K562 (cell line): ENCODE measurements around the gene BMI1. TPM values are rescaled to one million over a fixed set of nuclear protein-coding genes. Genes with fewer than 3 reads are reported as not detected.

Source experiments
- ATAC-seq: fragments of 200-7000 bp; cut with Tn5 transposase; 3 replicates; pipeline ENCODE4 v1.9.1; 2020; ENCODE audit warnings: moderate library complexity
- BruUV-seq: library from RNA; stranded (reverse); fragments of 400-500 nt; replicated peaks from 2 replicates; lab custom pipeline; 2021; lab: Mats Ljungman, UMichigan
- CTCF ChIA-PET: fragments of 300-600 bp; formaldehyde crosslinking; extraction: SDS; loops from one replicate; lab custom pipeline; 2021; ENCODE audit warnings: low intra/inter-chr PET ratio; lab: Yijun Ruan, JAX
- POLR2A ChIA-PET: fragments of 300-600, 350-650 bp; sonication (Branson Sonifier 250); formaldehyde crosslinking; extraction: SDS; loops from one replicate; lab custom pipeline; 2021; ENCODE audit warnings: antibody characterized with exemption, inconsistent platforms; lab: Yijun Ruan, JAX
- DNase-seq, 4 experiments: peaks; one replicate each; pipeline versions ENCODE4 v3.0.0 to v3.0.0-alpha.2; 2011 to 2018; ENCODE audit warnings: low spot score in 3 of 4, mixed read lengths in 3 of 4; ENCODE audit errors: extremely low read depth in 1 of 4
- FAIRE-seq: peaks from 2 replicates; lab custom pipeline; 2011; peaks lifted over from hg19 to GRCh38; lab: Jason Lieb, UNC
- H2AFZ ChIP-seq: 2 replicates; pipeline ENCODE4 v1.6.0; 2011; ENCODE audit warnings: low read depth, low read length, control low read depth, inconsistent platforms
- H3K27ac ChIP-seq: fragments of 200-600 bp; 3 replicates; pipeline ENCODE4 v1.8.0; 2011; ENCODE audit warnings: low read depth, mild to moderate bottlenecking, control low read depth, inconsistent platforms, low read length, moderate library complexity, mixed read lengths; ENCODE audit errors: extremely low read depth
- H3K27me3 ChIP-seq, 2 experiments: fragments of 300-600 bp in 1 of 2; 2 replicates in 1 of 2; 3 replicates in 1 of 2; pipeline versions ENCODE4 v1.6.0 to v1.8.0; 2011; ENCODE audit warnings: inconsistent platforms in 2 of 2, low read length in 2 of 2, mild to moderate bottlenecking in 1 of 2, mixed read lengths in 1 of 2, moderate library complexity in 1 of 2; ENCODE audit not compliant: control insufficient read depth in 2 of 2, insufficient read depth in 2 of 2
- H3K36me3 ChIP-seq: fragments of 300-600 bp; 3 replicates; pipeline ENCODE4 v1.8.0; 2011; ENCODE audit warnings: mild to moderate bottlenecking, low read length, inconsistent platforms; ENCODE audit not compliant: control insufficient read depth, insufficient read depth
- H3K4me1 ChIP-seq, 2 experiments: fragments of 200-600 bp in 1 of 2; replicated peaks in 1 of 2; 2 replicates in 1 of 2; 3 replicates in 1 of 2; pipeline versions ENCODE4 v1.5.1 to v1.8.0; 2011; ENCODE audit warnings: inconsistent platforms in 2 of 2, low read length in 2 of 2, mild to moderate bottlenecking in 1 of 2, mixed read lengths in 1 of 2, moderate library complexity in 1 of 2; ENCODE audit not compliant: control insufficient read depth in 2 of 2, insufficient read depth in 2 of 2
- H3K4me2 ChIP-seq: 2 replicates; pipeline ENCODE4 v1.6.1; 2011; ENCODE audit warnings: low read length, control low read depth, inconsistent platforms, mixed read lengths; ENCODE audit not compliant: insufficient read depth
- H3K4me3 ChIP-seq: fragments of 200-600 bp; sonication (generic), shearing (Covaris generic); 2 replicates; pipeline ENCODE4 v1.5.1; 2016; ENCODE audit warnings: control low read depth, inconsistent platforms
- H3K79me2 ChIP-seq: fragments of 200-600 bp; 3 replicates; pipeline ENCODE4 v1.8.0; 2011; ENCODE audit warnings: low read length, inconsistent platforms; ENCODE audit not compliant: control insufficient read depth, insufficient read depth
- H3K9ac ChIP-seq, 2 experiments: 2 replicates each; pipeline versions ENCODE4 v1.6.0 to v1.6.1; 2011; ENCODE audit warnings: low read depth in 2 of 2, low read length in 2 of 2, control low read depth in 1 of 2, inconsistent platforms in 1 of 2, mild to moderate bottlenecking in 1 of 2, mixed read lengths in 1 of 2; ENCODE audit not compliant: insufficient read depth in 1 of 2
- H3K9me1 ChIP-seq: one replicate; pipeline ENCODE4 v1.6.0; 2011; ENCODE audit warnings: inconsistent platforms, mild to moderate bottlenecking, low read length, moderate library complexity; ENCODE audit not compliant: control insufficient read depth, insufficient read depth
- H3K9me3 ChIP-seq: replicated peaks from 2 replicates; pipeline ENCODE4 v1.5.1; 2011; ENCODE audit warnings: low read depth, low read length, inconsistent platforms; ENCODE audit not compliant: control insufficient read depth, insufficient read depth
- H4K20me1 ChIP-seq: replicated peaks from 2 replicates; pipeline ENCODE4 v1.6.1; 2011; ENCODE audit warnings: low read length, inconsistent platforms, mixed read lengths; ENCODE audit not compliant: control insufficient read depth, insufficient read depth
- DACH1 ChIP-seq: fragments of 450-650 bp; IDR thresholded peaks from 2 replicates; pipeline ENCODE4 v1.6.1; 2018; ENCODE audit not compliant: partially characterized antibody
- GABPB1 ChIP-seq: sonication (generic); formaldehyde crosslinking; IDR thresholded peaks from 2 replicates; pipeline ENCODE4 v1.8.0; 2022; ENCODE audit warnings: mild to moderate bottlenecking, missing genetic modification reagents
- NCOA4 ChIP-seq: fragments of 450-650 bp; IDR thresholded peaks from 2 replicates; pipeline ENCODE4 v1.6.1; 2018; ENCODE audit warnings: mild to moderate bottlenecking; ENCODE audit not compliant: partially characterized antibody
- NFATC3 ChIP-seq: fragments of 450-650 bp; IDR thresholded peaks from 2 replicates; pipeline ENCODE4 v1.6.1; 2017; ENCODE audit warnings: mild to moderate bottlenecking
- RFX1 ChIP-seq: fragments of 450-650 bp; IDR thresholded peaks from 2 replicates; pipeline ENCODE4 v1.6.1; 2016; ENCODE audit warnings: mild to moderate bottlenecking, moderate library complexity
- SETDB1 ChIP-seq: IDR thresholded peaks from one replicate; pipeline ENCODE4 v1.6.1; 2012; ENCODE audit warnings: low read length, control low read depth, inconsistent platforms
- ZBTB8A ChIP-seq: fragments of 450-650 bp; IDR thresholded peaks from 2 replicates; pipeline ENCODE4 v1.6.1; 2018; ENCODE audit warnings: mild to moderate bottlenecking, moderate library complexity; ENCODE audit not compliant: partially characterized antibody
- ZNF224 ChIP-seq: sonication (generic); formaldehyde crosslinking; IDR thresholded peaks from 2 replicates; pipeline ENCODE4 v1.8.0; 2022; ENCODE audit warnings: mild to moderate bottlenecking, missing genetic modification reagents
- ZNF41 ChIP-seq: fragments of 250-450 bp; sonication (Bioruptor Pico); conservative IDR thresholded peaks from 2 replicates; pipeline ENCODE4 v1.4.0; 2020; ENCODE audit warnings: mild to moderate bottlenecking
- ZNF695 ChIP-seq: fragments of 450-650 bp; formaldehyde crosslinking; IDR thresholded peaks from 2 replicates; pipeline ENCODE4 v1.4.0; 2020; ENCODE audit warnings: mild to moderate bottlenecking, moderate library complexity
- ZNF76 ChIP-seq: fragments of 250-450 bp; sonication (Bioruptor Pico); IDR thresholded peaks from 2 replicates; pipeline ENCODE4 v1.4.0; 2020; ENCODE audit warnings: mild to moderate bottlenecking, moderate library complexity, borderline replicate concordance
- ZNF766 ChIP-seq: fragments of 200-800 bp; sonication (Bioruptor generic); conservative IDR thresholded peaks from 2 replicates; pipeline ENCODE4 v1.6.1; 2016; ENCODE audit warnings: missing genetic modification characterization, missing compliant biosample characterization
- ZNF780A ChIP-seq: fragments of 250-450 bp; sonication (Bioruptor Pico); IDR thresholded peaks from 2 replicates; pipeline ENCODE4 v1.5.0; 2021; ENCODE audit warnings: mild to moderate bottlenecking
- ZSCAN32 ChIP-seq: fragments of 450-650 bp; formaldehyde crosslinking; IDR thresholded peaks from 2 replicates; pipeline ENCODE4 v1.4.0; 2020; ENCODE audit warnings: mild to moderate bottlenecking, moderate library complexity
- WGBS: fragments of 100-300 bp; shearing (Covaris generic); methylation state at CpG from one replicate; pipeline ENCODE4 v1.1.6; 2016; ENCODE audit warnings: low coverage, mixed read lengths; ENCODE audit not compliant: insufficient coverage; ENCODE audit errors: missing lambda C conversion rate; 5-methylcytosine and 5-hydroxymethylcytosine counted together
- in situ Hi-C: fragments of 300-500 bp; cut with MboI; formaldehyde crosslinking; loops from 4 replicates; pipeline ENCODE4 v1.15.0; 2018; ENCODE audit warnings: inconsistent platforms, mixed read lengths
- intact Hi-C: fragments of 100-400 bp; cut with micrococcal nuclease; formaldehyde crosslinking; loops from 2 replicates; pipeline ENCODE4 v1.14.2; 2022
- polyA plus RNA-seq, 8 experiments: library from polyadenylated mRNA; depleted of rRNA in 4 of 8; stranded (reverse) in 5 of 8; unstranded in 3 of 8; fragments of >200 nt; fragmentation: Nextera tagmentation in 2 of 8; fragmentation: Illumina TruSeq in 1 of 8; extraction: Ambion mirVana in 2 of 8; extraction: Trizol in 1 of 8; gene quantifications; 2 replicates each; pipeline versions ENCODE4 v1.2.1 to v1.2.3, GENCODE V29; 2011 to 2014; ENCODE audit warnings: inconsistent platforms in 1 of 8, missing spikeins in 1 of 8
- total RNA-seq, 7 experiments: library from RNA; depleted of rRNA in 6 of 7; stranded (reverse); fragments of >200 nt in 6 of 7; fragmentation: Illumina TruSeq in 2 of 7; extraction: Trizol in 2 of 7; gene quantifications; 2 replicates each; pipeline versions ENCODE4 v1.2.1 to v1.2.3, GENCODE V29; 2011 to 2021; ENCODE audit warnings: low replicate concordance in 1 of 7
- TF ChIP-seq, protein P1 (sequence below), 2 experiments: IDR thresholded peaks; 2 replicates each; pipeline ENCODE4 v1.6.1; 2011; ENCODE audit warnings: borderline replicate concordance in 1 of 2, control low read depth in 1 of 2, low read depth in 1 of 2, low read length in 1 of 2, mild to moderate bottlenecking in 1 of 2, mixed read lengths in 1 of 2, moderate library complexity in 1 of 2; ENCODE audit not compliant: insufficient read depth in 1 of 2, insufficient read length in 1 of 2, poor library complexity in 1 of 2, severe bottlenecking in 1 of 2; ENCODE audit errors: extremely low read depth in 1 of 2
- TF ChIP-seq, protein P2 (sequence below): sonication (generic); formaldehyde crosslinking; IDR thresholded peaks from 2 replicates; pipeline ENCODE4 v1.8.0; 2023; ENCODE audit warnings: mild to moderate bottlenecking, missing genetic modification reagents
- TF ChIP-seq, protein P3 (sequence below): sonication (generic); formaldehyde crosslinking; IDR thresholded peaks from 2 replicates; pipeline ENCODE4 v1.9.0; 2022; ENCODE audit warnings: mild to moderate bottlenecking, missing genetic modification reagents

Gene BMI1
- total and polyA plus RNA-seq, 9 of the 15 experiments (the other 6 are each of a cell fraction or from before 2014, with no cell fraction given) = 21.4 to 103 (median 70.8) TPM

DNA sequence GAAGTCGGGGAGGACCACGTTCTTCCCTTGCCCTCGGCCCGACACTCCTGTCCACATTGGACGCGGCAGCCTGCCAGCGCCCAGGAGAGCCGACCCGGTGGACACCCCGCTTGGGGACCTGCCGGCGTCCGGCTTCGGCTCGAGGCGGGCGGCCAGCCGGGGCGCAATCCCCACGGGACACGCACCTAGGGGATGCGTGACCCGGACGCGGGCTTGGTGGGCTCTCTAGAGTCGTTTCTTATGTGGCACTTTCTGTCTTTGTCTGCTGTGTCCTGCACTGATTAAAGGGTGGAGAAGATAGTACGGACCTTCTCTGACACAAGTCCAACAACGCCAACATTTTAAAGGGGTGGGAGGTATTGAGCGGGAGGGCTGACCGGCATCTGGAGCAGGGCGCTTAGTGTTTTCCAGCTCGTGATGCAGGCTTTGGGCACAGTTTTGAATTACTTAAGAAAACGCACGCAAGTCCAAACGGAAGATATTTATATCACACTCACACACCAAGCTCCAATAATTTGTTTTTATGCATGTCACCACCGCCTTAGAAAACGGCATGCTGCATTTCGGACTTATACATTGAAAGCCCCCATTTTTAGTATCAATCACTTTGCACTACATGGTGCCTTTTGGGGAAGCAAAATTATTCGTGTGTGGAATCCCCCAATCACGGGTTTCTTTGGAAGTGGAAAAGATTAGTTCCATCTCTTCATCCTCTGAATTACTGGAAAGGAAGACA, 20.5 kb downstream of the BMI1 start:
- DNase-seq = peak in 1 of 4 experiments; percentile 56
- Histone ChIP-seq H4K20me1 (no peaks in the 10 kb centered on the region), H3K9me1 (no peaks in the 10 kb centered on the region), H3K9me3 (no peaks in the 10 kb centered on the region; the same call in 1 of the 2 replicates), H3K4me2 (peak overlapping the region; percentile 82), H3K4me3 (peak overlapping the region; percentile 69), H2AFZ (peak overlapping the region; percentile 77), H3K4me1 (peaks cover 13 to 15% of the 10 kb centered on the region in 2 experiments; a peak in 4 of 5 replicates), H3K27me3 (no peaks in the 10 kb centered on the region), H3K9ac (peak overlapping the region; percentile 94 to 97), H3K36me3 (no peaks in the 10 kb centered on the region), H3K79me2 (no peaks in the 10 kb centered on the region), H3K27ac (peak overlapping the region; percentile 91; the same call in 2 of the 3 replicates)
- FAIRE-seq = peak; percentile 64
- intact Hi-C loops (loop anchor here (2.0 to 5.0 kb wide), 2 partner anchors 49 to 76 kb away; no protein-coding TSS in a partner anchor), in situ Hi-C loops (no loop called here)
- BruUV-seq = TSS peak; percentile 73
- ChIA-PET CTCF (no interaction called here), POLR2A (interaction anchor here (0.7 to 2.4 kb wide), 6 partner anchors 8 to 355 kb away, joined by 3 to 17 read pairs (median 3); no protein-coding TSS in a partner anchor)
- 2% methylated on average over 39 of the region's 40 CpGs for WGBS
- peak; percentile 74 for ATAC-seq
- TF ChIP-seq DACH1 (no peak), ZNF780A (CRISPR knock-in tag) (no peak), ZNF695 (no peak), GABPB1 (peak; percentile 64; the same call in 1 of the 2 replicates), NFATC3 (no peak), ZBTB8A (no peak), ZSCAN32 (CRISPR knock-in tag) (peak; percentile 31; the same call in 1 of the 2 replicates), ZNF76 (CRISPR knock-in tag) (no peak), SETDB1 (no peak), NCOA4 (no peak), ZNF41 (CRISPR knock-in tag) (no peak), RFX1 (no peak), ZNF224 (no peak), ZNF766 (CRISPR knock-in tag) (no peak)
- TF ChIP-seq, protein P1, sequence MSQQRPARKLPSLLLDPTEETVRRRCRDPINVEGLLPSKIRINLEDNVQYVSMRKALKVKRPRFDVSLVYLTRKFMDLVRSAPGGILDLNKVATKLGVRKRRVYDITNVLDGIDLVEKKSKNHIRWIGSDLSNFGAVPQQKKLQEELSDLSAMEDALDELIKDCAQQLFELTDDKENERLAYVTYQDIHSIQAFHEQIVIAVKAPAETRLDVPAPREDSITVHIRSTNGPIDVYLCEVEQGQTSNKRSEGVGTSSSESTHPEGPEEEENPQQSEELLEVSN (IDR thresholded peaks at IDR 0.05; ENCODE audit: borderline replicate concordance in 1 of 2, extremely low read depth in 1 of 2, insufficient read depth in 1 of 2, insufficient read length in 1 of 2, low read depth in 1 of 2, low read length in 1 of 2, poor library complexity in 1 of 2, severe bottlenecking in 1 of 2) = peak in 1 of 2 experiments; percentile 14
- TF ChIP-seq, protein P2, sequence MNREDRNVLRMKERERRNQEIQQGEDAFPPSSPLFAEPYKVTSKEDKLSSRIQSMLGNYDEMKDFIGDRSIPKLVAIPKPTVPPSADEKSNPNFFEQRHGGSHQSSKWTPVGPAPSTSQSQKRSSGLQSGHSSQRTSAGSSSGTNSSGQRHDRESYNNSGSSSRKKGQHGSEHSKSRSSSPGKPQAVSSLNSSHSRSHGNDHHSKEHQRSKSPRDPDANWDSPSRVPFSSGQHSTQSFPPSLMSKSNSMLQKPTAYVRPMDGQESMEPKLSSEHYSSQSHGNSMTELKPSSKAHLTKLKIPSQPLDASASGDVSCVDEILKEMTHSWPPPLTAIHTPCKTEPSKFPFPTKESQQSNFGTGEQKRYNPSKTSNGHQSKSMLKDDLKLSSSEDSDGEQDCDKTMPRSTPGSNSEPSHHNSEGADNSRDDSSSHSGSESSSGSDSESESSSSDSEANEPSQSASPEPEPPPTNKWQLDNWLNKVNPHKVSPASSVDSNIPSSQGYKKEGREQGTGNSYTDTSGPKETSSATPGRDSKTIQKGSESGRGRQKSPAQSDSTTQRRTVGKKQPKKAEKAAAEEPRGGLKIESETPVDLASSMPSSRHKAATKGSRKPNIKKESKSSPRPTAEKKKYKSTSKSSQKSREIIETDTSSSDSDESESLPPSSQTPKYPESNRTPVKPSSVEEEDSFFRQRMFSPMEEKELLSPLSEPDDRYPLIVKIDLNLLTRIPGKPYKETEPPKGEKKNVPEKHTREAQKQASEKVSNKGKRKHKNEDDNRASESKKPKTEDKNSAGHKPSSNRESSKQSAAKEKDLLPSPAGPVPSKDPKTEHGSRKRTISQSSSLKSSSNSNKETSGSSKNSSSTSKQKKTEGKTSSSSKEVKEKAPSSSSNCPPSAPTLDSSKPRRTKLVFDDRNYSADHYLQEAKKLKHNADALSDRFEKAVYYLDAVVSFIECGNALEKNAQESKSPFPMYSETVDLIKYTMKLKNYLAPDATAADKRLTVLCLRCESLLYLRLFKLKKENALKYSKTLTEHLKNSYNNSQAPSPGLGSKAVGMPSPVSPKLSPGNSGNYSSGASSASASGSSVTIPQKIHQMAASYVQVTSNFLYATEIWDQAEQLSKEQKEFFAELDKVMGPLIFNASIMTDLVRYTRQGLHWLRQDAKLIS (CRISPR knock-in tag) = peak; percentile 60; the same call in 1 of the 2 replicates
- TF ChIP-seq, protein P3, sequence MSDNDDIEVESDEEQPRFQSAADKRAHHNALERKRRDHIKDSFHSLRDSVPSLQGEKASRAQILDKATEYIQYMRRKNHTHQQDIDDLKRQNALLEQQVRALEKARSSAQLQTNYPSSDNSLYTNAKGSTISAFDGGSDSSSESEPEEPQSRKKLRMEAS (CRISPR knock-in tag) = peak; percentile 56
